GM23248 (cell line): Measurements from ENCODE around the gene STIP1.

ENCODE experiments used
- EZH2 ChIP-seq: fragments of 200-600 bp; sonication (generic); IDR thresholded peaks from 2 replicates; pipeline ENCODE4 v1.6.1; 2018; ENCODE audit warnings: antibody characterized with exemption, mild to moderate bottlenecking; ENCODE audit not compliant: insufficient read depth, poor library complexity, severe bottlenecking
- EZH2phosphoT487 ChIP-seq: fragments of 200-600 bp; sonication (generic); IDR thresholded peaks from 2 replicates; pipeline ENCODE4 v1.6.1; 2018; ENCODE audit warnings: antibody characterized with exemption, moderate library complexity, mild to moderate bottlenecking, low read depth; ENCODE audit not compliant: insufficient read depth

DNA sequence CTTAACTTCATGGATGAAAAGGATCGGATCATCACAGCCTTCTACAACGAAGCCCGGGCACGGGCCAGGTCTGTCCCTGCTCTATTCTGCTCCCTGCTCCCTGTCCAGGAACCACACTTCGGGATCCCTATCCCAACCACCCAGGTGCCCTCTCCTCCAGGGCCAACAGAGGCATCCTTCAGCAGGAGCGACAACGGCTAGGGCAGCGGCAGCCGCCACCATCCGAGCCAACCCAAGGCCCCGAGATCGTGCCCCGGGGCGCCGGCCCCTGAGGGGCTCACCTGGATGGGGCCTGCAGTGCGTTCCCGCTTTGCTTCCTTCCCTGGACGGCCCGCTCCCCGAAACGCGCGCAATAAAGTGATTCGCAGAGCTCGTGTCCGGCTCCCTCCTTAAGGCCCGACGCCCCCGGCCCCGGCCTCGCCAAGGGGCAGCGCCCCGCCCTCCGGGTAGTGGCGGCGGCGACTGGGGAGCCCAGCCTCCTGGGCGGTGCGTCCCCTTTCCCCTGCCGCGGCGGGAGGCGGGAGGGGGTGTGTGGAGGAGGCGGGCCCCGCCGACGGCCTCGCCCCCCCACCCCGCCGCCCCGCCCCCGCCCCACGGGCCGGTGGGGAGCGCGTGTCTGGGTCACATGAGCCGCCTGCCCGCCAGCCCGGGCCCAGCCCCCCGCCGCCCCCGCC is 48.1 kb downstream of the STIP1 start, which contains the start of gene VEGFB:
- no peak for TF ChIP-seq EZH2
- no peak for TF ChIP-seq EZH2phosphoT487
